ENCODE results near the gene INIP. TPM values are rescaled to one million over a fixed set of nuclear protein-coding genes. Genes with fewer than 3 reads are reported as not detected.

INIP gene
- total and polyA plus RNA-seq, 2 of the 13 experiments (the other 11 are each of a cell fraction or from before 2014, with no cell fraction given), result 13.6 to 28.6 TPM

DNA sequence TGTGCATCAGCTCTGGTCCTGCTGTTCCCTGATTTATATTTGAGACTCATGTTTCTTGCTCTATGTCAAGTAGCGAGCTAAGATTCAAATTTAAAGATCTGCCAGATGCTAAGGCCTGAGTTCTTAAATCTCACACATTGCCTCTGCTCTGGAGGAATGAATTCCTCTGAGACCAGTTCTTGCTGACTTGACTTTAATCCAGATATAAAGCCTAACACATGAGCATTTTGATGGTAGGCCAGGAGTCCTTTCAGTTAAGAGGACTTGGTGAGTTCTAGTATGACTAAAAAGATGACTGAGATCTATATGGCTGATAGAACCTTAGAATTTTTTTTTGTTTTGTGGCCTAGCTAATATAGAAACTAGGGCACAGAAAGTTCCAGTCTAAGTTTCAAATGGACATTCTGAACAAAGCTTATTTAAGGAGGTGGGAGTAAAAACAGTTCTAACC is 1.3 kb upstream of the INIP start:
- peak overlapping the region; percentile 34 for H2AFZ ChIP-seq (ENCODE audit: low read length)
- peaks cover 17% of the 10 kb centered on the region for H3K79me2 ChIP-seq (ENCODE audit: insufficient read depth, low read length)
- 75% methylated on average over 1 of the region's 1 CpG for WGBS (ENCODE audit: low lambda C conversion rate)
- intact Hi-C loops (cut with micrococcal nuclease; ENCODE audit: unreplicated experiment) (loop anchor here (10.0 kb wide), 1 partner anchor 334 kb away; the partner anchor contains the start of gene HSDL2), in situ Hi-C loops (cut with HindIII; ENCODE audit: extremely low pct_ligation_motif_present, low pct_unique_long_range_greater_than_20kb) (loop anchor here (25.0 kb wide), 2 partner anchors 232 to 632 kb away; partner anchors contain the start of gene KIAA1958)
- no peaks in the 10 kb centered on the region for H3K9me3 ChIP-seq (ENCODE audit: low read length)
- no peaks in the 10 kb centered on the region for H3K27me3 ChIP-seq (ENCODE audit: control insufficient read depth in 1 of 2, insufficient read depth in 2 of 2, low read length in 2 of 2)
- H3K9ac ChIP-seq (ENCODE audit: insufficient read depth, low read depth, low read length), result no peak overlapping the region
- H3K27ac ChIP-seq (ENCODE audit: extremely low read length, insufficient read depth, low read length), result no peak overlapping the region
- H4K20me1 ChIP-seq (ENCODE audit: insufficient read depth, low read length), result no peaks in the 10 kb centered on the region
- peaks cover 23% of the 10 kb centered on the region for H3K4me1 ChIP-seq (ENCODE audit: insufficient read depth, low read length)
- no TSS peak for BruUV-seq (replicated peaks)
- POLR2A ChIA-PET, result interaction anchor here (1.9 to 3.3 kb wide), 3 partner anchors 11 to 31 kb away, joined by 5 to 32 read pairs (median 17); partner anchors contain the start of gene SNX30
- peak; percentile 82 for TF ChIP-seq MAFF (IDR thresholded peaks at IDR 0.05; ENCODE audit: low read depth, low read length)
- no peak for TF ChIP-seq ZNF589 (CRISPR knock-in tag; conservative IDR thresholded peaks at IDR 0.05)
- TF ChIP-seq MAFK (conservative IDR thresholded peaks at IDR 0.05 in 1 of 2, IDR thresholded peaks at IDR 0.05 in 1 of 2; ENCODE audit: low read length in 2 of 2), result peak; percentile 71 to 82
- no peak for TF ChIP-seq KLF15 (CRISPR knock-in tag; IDR thresholded peaks at IDR 0.05; ENCODE audit: borderline replicate concordance)
- H3K36me3 ChIP-seq (replicated peaks in 1 of 2; ENCODE audit: control insufficient read depth in 1 of 2, insufficient read depth in 2 of 2, low read length in 2 of 2), result no peaks in the 10 kb centered on the region; a peak in 1 of 5 replicates
- no peak overlapping the region for H3K4me3 ChIP-seq (replicated peaks in 1 of 3; ENCODE audit: insufficient read depth in 1 of 3, low read depth in 2 of 3, low read length in 3 of 3)
- DNase-seq (ENCODE audit: low spot score), result no peak
- FAIRE-seq, result no peak
- CTCF ChIA-PET (ENCODE audit: low intra/inter-chr PET ratio, low total read pairs), result no interaction called here
- no peak for ATAC-seq
- H3K4me2 ChIP-seq (ENCODE audit: low read depth, low read length), result no peak overlapping the region

- Histone ChIP-seq H3K9ac (ENCODE audit: insufficient read depth, low read depth, low read length) (no peak overlapping the region), H4K20me1 (ENCODE audit: insufficient read depth, low read length) (no peaks in the 10 kb centered on the region; the same call in 1 of the 2 replicates), H3K36me3 (replicated peaks in 1 of 2; ENCODE audit: control insufficient read depth in 1 of 2, insufficient read depth in 2 of 2, low read length in 2 of 2) (peaks cover 3 to 9% of the 10 kb centered on the region in 2 experiments; a peak in 3 of 5 replicates), H2AFZ (ENCODE audit: low read length) (no peak overlapping the region), H3K79me2 (ENCODE audit: insufficient read depth, low read length) (peaks cover 39% of the 10 kb centered on the region), H3K27ac (ENCODE audit: extremely low read length, insufficient read depth, low read length) (no peak overlapping the region), H3K9me3 (ENCODE audit: low read length) (no peaks in the 10 kb centered on the region), H3K4me1 (ENCODE audit: insufficient read depth, low read length) (peaks cover 18% of the 10 kb centered on the region), H3K4me2 (ENCODE audit: low read depth, low read length) (no peak overlapping the region), H3K4me3 (replicated peaks in 1 of 3; ENCODE audit: insufficient read depth in 1 of 3, low read depth in 2 of 3, low read length in 3 of 3) (no peak overlapping the region), H3K27me3 (ENCODE audit: control insufficient read depth in 1 of 2, insufficient read depth in 2 of 2, low read length in 2 of 2) (no peaks in the 10 kb centered on the region)
- no peak for FAIRE-seq
- TF ChIP-seq MTA3 (CRISPR knock-in tag; IDR thresholded peaks at IDR 0.05), result no peak
- TF ChIP-seq SAFB2 (CRISPR knock-in tag; IDR thresholded peaks at IDR 0.05; ENCODE audit: borderline replicate concordance, low read depth), result no peak
- TF ChIP-seq, protein P1, sequence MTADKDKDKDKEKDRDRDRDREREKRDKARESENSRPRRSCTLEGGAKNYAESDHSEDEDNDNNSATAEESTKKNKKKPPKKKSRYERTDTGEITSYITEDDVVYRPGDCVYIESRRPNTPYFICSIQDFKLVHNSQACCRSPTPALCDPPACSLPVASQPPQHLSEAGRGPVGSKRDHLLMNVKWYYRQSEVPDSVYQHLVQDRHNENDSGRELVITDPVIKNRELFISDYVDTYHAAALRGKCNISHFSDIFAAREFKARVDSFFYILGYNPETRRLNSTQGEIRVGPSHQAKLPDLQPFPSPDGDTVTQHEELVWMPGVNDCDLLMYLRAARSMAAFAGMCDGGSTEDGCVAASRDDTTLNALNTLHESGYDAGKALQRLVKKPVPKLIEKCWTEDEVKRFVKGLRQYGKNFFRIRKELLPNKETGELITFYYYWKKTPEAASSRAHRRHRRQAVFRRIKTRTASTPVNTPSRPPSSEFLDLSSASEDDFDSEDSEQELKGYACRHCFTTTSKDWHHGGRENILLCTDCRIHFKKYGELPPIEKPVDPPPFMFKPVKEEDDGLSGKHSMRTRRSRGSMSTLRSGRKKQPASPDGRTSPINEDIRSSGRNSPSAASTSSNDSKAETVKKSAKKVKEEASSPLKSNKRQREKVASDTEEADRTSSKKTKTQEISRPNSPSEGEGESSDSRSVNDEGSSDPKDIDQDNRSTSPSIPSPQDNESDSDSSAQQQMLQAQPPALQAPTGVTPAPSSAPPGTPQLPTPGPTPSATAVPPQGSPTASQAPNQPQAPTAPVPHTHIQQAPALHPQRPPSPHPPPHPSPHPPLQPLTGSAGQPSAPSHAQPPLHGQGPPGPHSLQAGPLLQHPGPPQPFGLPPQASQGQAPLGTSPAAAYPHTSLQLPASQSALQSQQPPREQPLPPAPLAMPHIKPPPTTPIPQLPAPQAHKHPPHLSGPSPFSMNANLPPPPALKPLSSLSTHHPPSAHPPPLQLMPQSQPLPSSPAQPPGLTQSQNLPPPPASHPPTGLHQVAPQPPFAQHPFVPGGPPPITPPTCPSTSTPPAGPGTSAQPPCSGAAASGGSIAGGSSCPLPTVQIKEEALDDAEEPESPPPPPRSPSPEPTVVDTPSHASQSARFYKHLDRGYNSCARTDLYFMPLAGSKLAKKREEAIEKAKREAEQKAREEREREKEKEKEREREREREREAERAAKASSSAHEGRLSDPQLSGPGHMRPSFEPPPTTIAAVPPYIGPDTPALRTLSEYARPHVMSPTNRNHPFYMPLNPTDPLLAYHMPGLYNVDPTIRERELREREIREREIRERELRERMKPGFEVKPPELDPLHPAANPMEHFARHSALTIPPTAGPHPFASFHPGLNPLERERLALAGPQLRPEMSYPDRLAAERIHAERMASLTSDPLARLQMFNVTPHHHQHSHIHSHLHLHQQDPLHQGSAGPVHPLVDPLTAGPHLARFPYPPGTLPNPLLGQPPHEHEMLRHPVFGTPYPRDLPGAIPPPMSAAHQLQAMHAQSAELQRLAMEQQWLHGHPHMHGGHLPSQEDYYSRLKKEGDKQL (CRISPR knock-in tag; IDR thresholded peaks at IDR 0.05; ENCODE audit: low read depth), result no peak
- TF ChIP-seq, protein P2, sequence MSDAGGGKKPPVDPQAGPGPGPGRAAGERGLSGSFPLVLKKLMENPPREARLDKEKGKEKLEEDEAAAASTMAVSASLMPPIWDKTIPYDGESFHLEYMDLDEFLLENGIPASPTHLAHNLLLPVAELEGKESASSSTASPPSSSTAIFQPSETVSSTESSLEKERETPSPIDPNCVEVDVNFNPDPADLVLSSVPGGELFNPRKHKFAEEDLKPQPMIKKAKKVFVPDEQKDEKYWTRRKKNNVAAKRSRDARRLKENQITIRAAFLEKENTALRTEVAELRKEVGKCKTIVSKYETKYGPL (CRISPR knock-in tag; IDR thresholded peaks at IDR 0.05), result no peak
- no peak for TF ChIP-seq CEBPB (IDR thresholded peaks at IDR 0.05; ENCODE audit: borderline replicate concordance, low read depth, low read length)
- no peak for TF ChIP-seq NCOR1 (IDR thresholded peaks at IDR 0.05; ENCODE audit: borderline replicate concordance, low read length)
- TF ChIP-seq CENPX (CRISPR knock-in tag; IDR thresholded peaks at IDR 0.05), result no peak
- ATAC-seq, result no peak
- DNase-seq (ENCODE audit: low spot score), result no peak
- in situ Hi-C loops (cut with HindIII; ENCODE audit: extremely low pct_ligation_motif_present, low pct_unique_long_range_greater_than_20kb), result loop anchor here (25.0 kb wide), 2 partner anchors 225 to 625 kb away; partner anchors contain the start of gene KIAA1958
- 97% methylated on average over 3 of the region's 3 CpGs for WGBS (ENCODE audit: low lambda C conversion rate)
- intact Hi-C loops (cut with micrococcal nuclease; ENCODE audit: unreplicated experiment), result loop anchor here (5.0 to 10.0 kb wide), 2 partner anchors 270 to 328 kb away; partner anchors contain the start of gene HSDL2
- BruUV-seq (replicated peaks), result no TSS peak
- ChIA-PET CTCF (ENCODE audit: low intra/inter-chr PET ratio, low total read pairs) (no interaction called here), POLR2A (no interaction called here)
These were observed 5.2 kb downstream of the INIP start for GRCh38 chr9:112712678-112713077.
